NCI-H1417 treated with DMSO at 0.1 percent for 48 hours (cell line): ENCODE measurements around the gene PDIK1L.

Experiments used
- DNase-seq: peaks from one replicate; lab custom pipeline; 2025; lab: John Stamatoyannopoulos, UW

The PDIK1L gene

GRCh38 chr1:26122988-26123973 is 11.7 kb downstream of the PDIK1L start:
- DNase-seq: no peak

GRCh38 chr1:26124418-26125331 is 13.1 kb downstream of the PDIK1L start:
- no peak for DNase-seq

- DNase-seq: no peak
Observed at GRCh38 chr1:26125382-26125781, 13.8 kb downstream of the PDIK1L start.

DNA sequence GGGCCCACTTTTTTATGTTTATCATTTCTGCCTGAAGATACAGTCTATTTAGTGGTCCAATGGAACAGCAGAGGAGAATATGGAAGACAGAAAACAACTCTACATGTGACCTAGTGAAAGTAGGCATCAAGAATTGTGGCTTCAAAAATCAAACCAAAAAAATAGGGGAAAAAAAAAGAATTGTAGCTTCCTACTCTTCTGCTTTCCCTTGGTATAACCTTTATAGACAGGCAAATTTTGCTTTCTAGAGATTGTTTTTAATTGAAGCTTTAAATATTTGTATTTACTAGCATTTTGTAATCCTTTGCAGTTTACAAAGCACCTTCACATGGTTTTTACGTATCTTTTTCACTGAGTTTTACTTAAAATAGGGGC is 14.3 kb downstream of the PDIK1L start:
- no peak for DNase-seq

DNA sequence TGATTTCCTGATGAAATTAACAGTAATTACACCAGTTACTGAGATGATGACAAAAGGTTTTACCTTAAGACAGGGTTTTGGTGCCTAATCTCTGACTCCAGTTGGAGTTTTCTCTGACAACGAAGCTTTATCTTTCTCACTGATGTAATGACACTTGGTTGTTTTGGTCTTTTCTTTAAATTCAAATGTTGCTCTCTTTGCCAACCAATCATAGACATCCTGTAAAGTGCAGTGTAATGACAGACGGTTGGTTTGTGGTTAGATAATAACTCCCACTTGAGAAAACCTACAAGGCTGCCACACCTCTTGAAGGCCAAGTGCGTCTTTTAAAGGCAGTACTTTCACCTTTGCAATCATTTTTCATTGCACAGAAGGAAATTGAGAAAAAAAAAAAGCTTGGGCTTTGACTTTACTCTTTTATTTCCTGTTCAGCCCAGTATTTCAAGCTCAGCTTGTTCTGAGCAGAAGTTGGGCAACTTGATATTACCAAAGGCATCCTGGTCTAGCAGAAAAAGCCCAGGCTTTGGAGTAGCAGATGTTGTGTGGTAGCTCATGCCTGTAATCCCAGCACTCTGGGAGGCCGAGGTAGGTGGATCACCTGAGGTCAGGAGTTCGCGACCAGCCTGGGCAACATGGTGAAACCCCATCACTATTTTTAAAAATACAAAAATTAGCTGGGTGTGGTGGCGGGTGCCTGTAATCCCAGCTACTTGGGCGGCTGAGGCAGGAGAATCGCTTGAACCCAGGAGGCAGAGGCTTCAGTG is 14.9 kb downstream of the PDIK1L start:
- no peak for DNase-seq

GRCh38 chr1:26127235-26128163 is 15.9 kb downstream of the PDIK1L start:
- no peak for DNase-seq

GRCh38 chr1:26129778-26130177 is 18.2 kb downstream of the PDIK1L start:
- DNase-seq: no peak

- no peak for DNase-seq
Observed at GRCh38 chr1:26130695-26131094, 19.1 kb downstream of the PDIK1L start.

- DNase-seq: no peak
Observed at GRCh38 chr1:26132128-26132833, 20.7 kb downstream of the PDIK1L start.

DNA sequence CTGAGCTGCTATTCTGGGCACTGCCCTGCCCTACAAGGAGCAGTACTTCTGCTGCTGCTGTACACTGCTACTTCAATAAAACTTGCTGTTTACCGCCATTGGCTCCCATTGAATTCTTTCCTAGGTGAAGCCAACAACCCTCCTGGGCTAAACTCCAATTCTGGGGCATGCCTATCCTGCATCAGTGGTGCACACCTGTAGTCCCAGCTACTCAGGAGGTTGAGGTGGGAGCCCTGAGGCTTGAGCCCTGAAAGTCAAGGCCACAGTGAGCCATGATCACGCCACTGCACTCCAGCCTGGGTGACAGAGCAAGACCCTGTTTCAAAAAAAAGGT is 21.2 kb downstream of the PDIK1L start:
- no peak for DNase-seq

- no peak for DNase-seq
Observed at GRCh38 chr1:26134466-26134865, 22.8 kb downstream of the PDIK1L start.

GRCh38 chr1:26138974-26139558 is 27.4 kb downstream of the PDIK1L start:
- DNase-seq: no peak

- no peak for DNase-seq
Observed at GRCh38 chr1:26142159-26142558, 30.5 kb downstream of the PDIK1L start.

- DNase-seq: peak; percentile 74
Observed at GRCh38 chr1:26145041-26145959, 33.7 kb downstream of the PDIK1L start.

- DNase-seq: no peak
Observed at GRCh38 chr1:26145960-26146294, 34.3 kb downstream of the PDIK1L start.

DNA sequence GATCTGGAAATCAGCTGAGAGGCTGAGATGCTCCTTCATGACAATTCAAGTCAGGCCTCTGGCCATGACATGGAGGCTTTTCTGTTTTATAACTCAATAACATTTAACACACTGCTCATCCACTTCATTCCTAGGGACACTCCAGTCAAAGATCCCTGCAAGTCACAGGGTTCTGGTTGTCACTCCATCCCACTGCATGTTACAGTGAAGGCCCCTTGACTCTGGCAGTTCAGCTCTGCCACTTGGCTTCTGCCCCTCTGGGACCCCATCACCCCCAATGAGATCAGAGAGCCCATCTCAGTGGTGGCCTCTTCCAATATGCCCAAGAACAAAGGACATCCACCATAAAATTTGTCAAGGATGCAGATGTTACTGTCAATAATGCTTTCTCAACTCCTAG is 37.3 kb downstream of the PDIK1L start:
- no peak for DNase-seq

GRCh38 chr1:26153966-26154532 is 42.4 kb downstream of the PDIK1L start:
- DNase-seq: no peak

GRCh38 chr1:26154750-26155149 is 43.1 kb downstream of the PDIK1L start:
- DNase-seq: no peak
